ENCODE measurements around the gene SNHG17. TPM values are rescaled to one million over a fixed set of nuclear protein-coding genes. Genes with fewer than 3 reads are reported as not detected.
A peak's percentile ranks its signal among the peaks of the same experiment; 100 is the strongest.
"Not testable (repeated sequence)": the region's sequence is repeated elsewhere in the genome, so short reads cannot be mapped to it uniquely, and the experiment has no call there.

The SNHG17 gene
- total and polyA plus RNA-seq, 8 donors = 11.0 to 55.2 (median 29.6) TPM

GRCh38 chr20:38466171-38466570, 31.0 kb upstream of the SNHG17 start:
- Histone ChIP-seq H3K4me1 (no peaks in the 10 kb centered on the region), H3K4me3 (no peak overlapping the region), H3K36me3 (no peaks in the 10 kb centered on the region), H3K27me3 (no peaks in the 10 kb centered on the region), H3K27ac (no peak overlapping the region), H3K9me3 (no peaks in the 10 kb centered on the region)
- no peak for DNase-seq
- intact Hi-C loops (cut with DNase I; ENCODE audit: low total_unique reads) = no loop called here
- TF ChIP-seq POLR2A (IDR thresholded peaks at IDR 0.05) (no peak), CTCF (IDR thresholded peaks at IDR 0.05) (no peak), EP300 (IDR thresholded peaks at IDR 0.05) (no peak), POLR2AphosphoS5 (IDR thresholded peaks at IDR 0.05) (no peak)
- WGBS, 5 donors = 59 to 72% (median 64%) methylated on average over 2 of the region's 2 CpGs

- H3K27me3 ChIP-seq; H3K36me3 ChIP-seq; intact Hi-C loops (cut with DNase I; ENCODE audit: low total_unique reads); H3K4me1 ChIP-seq; H3K9me3 ChIP-seq; H3K4me3 ChIP-seq; H3K27ac ChIP-seq; DNase-seq: not testable (repeated sequence)
- 89 to 93% (median 91%) methylated on average over 12 to 30 of the region's 30 CpGs; no CpG with 5 or more reads in 1 of the 5 donors for WGBS, 5 donors
These were observed 26.4 kb upstream of the SNHG17 start for GRCh38 chr20:38461569-38461968.

GRCh38 chr20:38461167-38461566, 26.0 kb upstream of the SNHG17 start:
- H3K36me3 ChIP-seq; H3K4me3 ChIP-seq; H3K9me3 ChIP-seq; intact Hi-C loops (cut with DNase I; ENCODE audit: low total_unique reads); H3K27me3 ChIP-seq; H3K4me1 ChIP-seq; DNase-seq; H3K27ac ChIP-seq: not testable (repeated sequence)
- WGBS, 5 donors = 60 to 100% (median 91%) methylated on average over 1 to 23 of the region's 33 CpGs

- intact Hi-C loops (cut with DNase I; ENCODE audit: low total_unique reads); H3K9me3 ChIP-seq; DNase-seq; H3K27me3 ChIP-seq; H3K4me3 ChIP-seq; H3K4me1 ChIP-seq; H3K36me3 ChIP-seq; H3K27ac ChIP-seq: not testable (repeated sequence)
- WGBS, 5 donors = 0 to 33% (median 11%) methylated on average over 1 of the region's 2 CpGs; no CpG with 5 or more reads in 1 of the 5 donors
These were observed 25.5 kb upstream of the SNHG17 start for GRCh38 chr20:38460631-38461030.

- peaks cover 0 to 5% (median 0%) of the 10 kb centered on the region in 4 donors for H3K4me1 ChIP-seq
- H3K27me3 ChIP-seq = no peaks in the 10 kb centered on the region
- H3K4me3 ChIP-seq = no peak overlapping the region
- H3K36me3 ChIP-seq = no peaks in the 10 kb centered on the region
- WGBS, 5 donors = 37 to 50% (median 44%) methylated on average over 5 of the region's 5 CpGs
- intact Hi-C loops (cut with DNase I; ENCODE audit: low total_unique reads) = no loop called here
- H3K27ac ChIP-seq = no peak overlapping the region
- peak in 1 of 2 donors; percentile 91 for DNase-seq
- TF ChIP-seq CTCF (IDR thresholded peaks at IDR 0.05) (no peak), POLR2AphosphoS5 (IDR thresholded peaks at IDR 0.05) (peak in 1 of 3 donors; percentile 52)
- H3K9me3 ChIP-seq = no peaks in the 10 kb centered on the region
These were observed 25.0 kb upstream of the SNHG17 start for GRCh38 chr20:38460040-38460623.

GRCh38 chr20:38458314-38458713, 23.2 kb upstream of the SNHG17 start:
- intact Hi-C loops (cut with DNase I; ENCODE audit: low total_unique reads) = no loop called here
- Histone ChIP-seq H3K9me3 (no peaks in the 10 kb centered on the region), H3K4me3 (no peak overlapping the region), H3K27me3 (no peaks in the 10 kb centered on the region), H3K27ac (no peak overlapping the region), H3K36me3 (no peaks in the 10 kb centered on the region), H3K4me1 (peaks cover 0 to 5% (median 0%) of the 10 kb centered on the region in 4 donors)
- no peak for DNase-seq
- 91 to 96% (median 94%) methylated on average over 5 of the region's 5 CpGs for WGBS, 5 donors
- TF ChIP-seq POLR2AphosphoS5 (IDR thresholded peaks at IDR 0.05) = no peak
- no peak for TF ChIP-seq POLR2A (IDR thresholded peaks at IDR 0.05)
- TF ChIP-seq EP300 (IDR thresholded peaks at IDR 0.05) = no peak
- no peak for TF ChIP-seq CTCF (IDR thresholded peaks at IDR 0.05)

Data from stomach (tissue), 9 donors.